HEK293 (cell line): ENCODE measurements around the gene SYNDIG1L.

Experiments
- TF ChIP-seq, protein P1 (sequence below): fragments of 450-650 bp; formaldehyde crosslinking; IDR thresholded peaks from 2 replicates; pipeline ENCODE4 v1.5.1; 2016; ENCODE audit warnings: missing biosample characterization, missing genetic modification characterization
- TF ChIP-seq, protein P2 (sequence below): fragments of 450-650 bp; formaldehyde crosslinking; conservative IDR thresholded peaks from 2 replicates; pipeline ENCODE4 v1.5.1; 2016; ENCODE audit warnings: low read depth, missing biosample characterization, missing genetic modification characterization

DNA sequence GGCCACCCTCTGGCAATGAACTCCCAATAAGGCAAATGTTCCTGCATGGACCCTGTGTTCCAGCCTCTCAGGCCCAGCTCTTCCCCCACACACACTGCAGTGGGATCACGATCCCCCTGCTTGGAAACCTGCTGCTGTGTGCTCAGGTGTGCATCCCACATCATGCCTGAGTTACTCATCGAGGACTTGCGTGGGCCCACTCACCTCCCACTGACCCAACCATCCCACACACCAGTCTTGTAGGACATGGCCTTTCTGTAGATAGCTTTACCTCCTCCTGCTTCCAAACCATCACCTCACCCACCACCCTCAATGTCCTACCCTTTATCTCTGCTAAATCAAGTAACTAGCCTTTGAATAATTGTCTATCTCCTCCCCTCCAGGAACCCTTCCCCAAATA is 42.5 kb upstream of the SYNDIG1L start:
- TF ChIP-seq, protein P1, sequence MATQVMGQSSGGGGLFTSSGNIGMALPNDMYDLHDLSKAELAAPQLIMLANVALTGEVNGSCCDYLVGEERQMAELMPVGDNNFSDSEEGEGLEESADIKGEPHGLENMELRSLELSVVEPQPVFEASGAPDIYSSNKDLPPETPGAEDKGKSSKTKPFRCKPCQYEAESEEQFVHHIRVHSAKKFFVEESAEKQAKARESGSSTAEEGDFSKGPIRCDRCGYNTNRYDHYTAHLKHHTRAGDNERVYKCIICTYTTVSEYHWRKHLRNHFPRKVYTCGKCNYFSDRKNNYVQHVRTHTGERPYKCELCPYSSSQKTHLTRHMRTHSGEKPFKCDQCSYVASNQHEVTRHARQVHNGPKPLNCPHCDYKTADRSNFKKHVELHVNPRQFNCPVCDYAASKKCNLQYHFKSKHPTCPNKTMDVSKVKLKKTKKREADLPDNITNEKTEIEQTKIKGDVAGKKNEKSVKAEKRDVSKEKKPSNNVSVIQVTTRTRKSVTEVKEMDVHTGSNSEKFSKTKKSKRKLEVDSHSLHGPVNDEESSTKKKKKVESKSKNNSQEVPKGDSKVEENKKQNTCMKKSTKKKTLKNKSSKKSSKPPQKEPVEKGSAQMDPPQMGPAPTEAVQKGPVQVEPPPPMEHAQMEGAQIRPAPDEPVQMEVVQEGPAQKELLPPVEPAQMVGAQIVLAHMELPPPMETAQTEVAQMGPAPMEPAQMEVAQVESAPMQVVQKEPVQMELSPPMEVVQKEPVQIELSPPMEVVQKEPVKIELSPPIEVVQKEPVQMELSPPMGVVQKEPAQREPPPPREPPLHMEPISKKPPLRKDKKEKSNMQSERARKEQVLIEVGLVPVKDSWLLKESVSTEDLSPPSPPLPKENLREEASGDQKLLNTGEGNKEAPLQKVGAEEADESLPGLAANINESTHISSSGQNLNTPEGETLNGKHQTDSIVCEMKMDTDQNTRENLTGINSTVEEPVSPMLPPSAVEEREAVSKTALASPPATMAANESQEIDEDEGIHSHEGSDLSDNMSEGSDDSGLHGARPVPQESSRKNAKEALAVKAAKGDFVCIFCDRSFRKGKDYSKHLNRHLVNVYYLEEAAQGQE (tag by site-specific recombination) = no peak
- TF ChIP-seq, protein P2, sequence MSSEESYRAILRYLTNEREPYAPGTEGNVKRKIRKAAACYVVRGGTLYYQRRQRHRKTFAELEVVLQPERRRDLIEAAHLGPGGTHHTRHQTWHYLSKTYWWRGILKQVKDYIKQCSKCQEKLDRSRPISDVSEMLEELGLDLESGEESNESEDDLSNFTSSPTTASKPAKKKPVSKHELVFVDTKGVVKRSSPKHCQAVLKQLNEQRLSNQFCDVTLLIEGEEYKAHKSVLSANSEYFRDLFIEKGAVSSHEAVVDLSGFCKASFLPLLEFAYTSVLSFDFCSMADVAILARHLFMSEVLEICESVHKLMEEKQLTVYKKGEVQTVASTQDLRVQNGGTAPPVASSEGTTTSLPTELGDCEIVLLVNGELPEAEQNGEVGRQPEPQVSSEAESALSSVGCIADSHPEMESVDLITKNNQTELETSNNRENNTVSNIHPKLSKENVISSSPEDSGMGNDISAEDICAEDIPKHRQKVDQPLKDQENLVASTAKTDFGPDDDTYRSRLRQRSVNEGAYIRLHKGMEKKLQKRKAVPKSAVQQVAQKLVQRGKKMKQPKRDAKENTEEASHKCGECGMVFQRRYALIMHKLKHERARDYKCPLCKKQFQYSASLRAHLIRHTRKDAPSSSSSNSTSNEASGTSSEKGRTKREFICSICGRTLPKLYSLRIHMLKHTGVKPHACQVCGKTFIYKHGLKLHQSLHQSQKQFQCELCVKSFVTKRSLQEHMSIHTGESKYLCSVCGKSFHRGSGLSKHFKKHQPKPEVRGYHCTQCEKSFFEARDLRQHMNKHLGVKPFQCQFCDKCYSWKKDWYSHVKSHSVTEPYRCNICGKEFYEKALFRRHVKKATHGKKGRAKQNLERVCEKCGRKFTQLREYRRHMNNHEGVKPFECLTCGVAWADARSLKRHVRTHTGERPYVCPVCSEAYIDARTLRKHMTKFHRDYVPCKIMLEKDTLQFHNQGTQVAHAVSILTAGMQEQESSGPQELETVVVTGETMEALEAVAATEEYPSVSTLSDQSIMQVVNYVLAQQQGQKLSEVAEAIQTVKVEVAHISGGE (tag by site-specific recombination) = no peak
